ENCODE results near the gene KLHL33.

KLHL33 gene, protein sequence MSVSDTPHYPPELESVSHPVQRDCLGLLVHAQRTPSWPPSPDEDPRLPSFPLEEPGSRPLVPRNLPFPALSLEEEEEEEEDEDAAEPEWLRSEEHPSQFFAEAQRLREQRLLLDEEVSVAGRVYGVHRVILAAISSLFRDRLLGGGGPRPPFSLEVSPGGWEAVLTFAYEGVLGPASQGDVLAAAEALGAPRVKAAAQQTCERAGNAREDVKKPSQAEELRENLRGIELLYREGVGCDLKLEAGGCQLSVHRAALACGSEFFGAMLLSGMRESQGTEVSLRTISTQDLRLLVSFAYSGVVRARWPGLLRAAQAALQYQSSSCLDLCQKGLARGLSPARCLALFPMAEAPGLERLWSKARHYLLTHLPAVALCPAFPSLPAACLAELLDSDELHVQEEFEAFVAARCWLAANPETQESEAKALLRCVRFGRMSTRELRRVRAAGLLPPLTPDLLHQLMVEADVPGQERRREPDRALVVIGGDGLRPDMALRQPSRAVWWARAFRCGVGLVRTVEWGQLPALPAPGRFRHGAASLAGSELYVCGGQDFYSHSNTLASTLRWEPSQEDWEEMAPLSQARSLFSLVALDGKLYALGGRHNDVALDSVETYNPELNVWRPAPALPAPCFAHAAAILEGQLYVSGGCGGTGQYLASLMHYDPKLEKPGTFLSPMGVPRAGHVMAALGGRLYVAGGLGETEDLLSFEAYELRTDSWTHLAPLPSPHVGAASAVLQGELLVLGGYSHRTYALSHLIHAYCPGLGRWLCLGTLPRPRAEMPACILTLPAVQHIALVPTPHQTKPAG

DNA sequence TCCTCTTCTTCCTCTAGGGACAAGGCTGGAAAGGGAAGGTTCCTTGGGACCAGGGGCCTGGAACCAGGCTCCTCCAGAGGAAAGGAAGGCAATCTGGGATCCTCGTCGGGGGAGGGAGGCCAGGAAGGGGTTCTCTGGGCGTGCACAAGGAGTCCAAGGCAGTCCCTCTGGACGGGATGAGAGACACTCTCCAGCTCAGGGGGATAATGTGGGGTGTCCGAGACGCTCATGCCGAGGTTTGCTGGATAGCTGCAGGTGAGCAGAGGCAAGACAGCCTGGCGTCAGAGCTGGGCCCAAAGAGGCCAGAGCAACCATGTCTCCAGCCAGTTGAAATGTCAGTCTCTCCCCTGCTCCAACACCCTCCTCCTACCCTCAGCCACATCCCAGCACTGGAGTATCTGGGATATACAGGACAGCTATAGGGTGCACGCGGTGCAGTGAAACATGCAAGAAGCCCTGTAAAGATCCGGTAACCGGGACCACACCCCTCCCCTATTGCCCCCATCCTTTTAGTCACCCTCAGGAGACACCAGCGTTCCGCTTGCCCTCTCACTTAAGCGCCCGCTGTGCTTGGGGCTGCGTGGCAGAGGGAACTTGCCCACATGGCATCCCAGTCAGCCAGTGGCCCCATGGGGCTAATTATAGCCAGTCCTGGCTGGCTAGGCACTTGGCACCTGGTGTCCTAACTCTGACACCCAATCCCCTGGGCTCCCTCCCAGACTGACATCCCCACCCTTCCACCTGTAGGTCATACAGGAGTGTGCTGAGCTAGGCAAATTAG lies at the start of gene KLHL33:
Gene KLHL33 (minus strand): TSS at position 585 of the 781 bp plus-strand sequence. CDS start 355 bp downstream, at position 230.
- DNase-seq (ENCODE audit: low spot score), result no peak

DNA sequence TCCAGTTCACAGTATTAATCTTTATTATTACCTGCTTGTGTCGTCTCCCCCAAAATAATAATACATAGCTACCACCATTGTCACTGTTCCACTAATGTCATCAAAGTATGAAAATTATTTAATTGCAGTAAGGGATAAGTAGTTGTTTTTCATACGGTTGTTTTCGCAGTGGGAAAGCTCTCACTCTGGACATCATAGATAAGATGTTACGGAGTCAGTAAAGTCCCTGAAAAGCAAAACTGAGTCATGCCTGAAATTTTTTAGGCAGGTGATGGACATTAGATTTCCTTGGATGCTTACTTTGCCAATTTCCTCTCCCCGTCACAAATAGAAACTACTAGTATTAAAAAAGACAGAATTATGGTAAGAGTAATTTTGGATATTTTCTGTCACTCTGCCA lies 46.4 kb upstream of the KLHL33 start:
- no peak for DNase-seq (ENCODE audit: low spot score)

DNA sequence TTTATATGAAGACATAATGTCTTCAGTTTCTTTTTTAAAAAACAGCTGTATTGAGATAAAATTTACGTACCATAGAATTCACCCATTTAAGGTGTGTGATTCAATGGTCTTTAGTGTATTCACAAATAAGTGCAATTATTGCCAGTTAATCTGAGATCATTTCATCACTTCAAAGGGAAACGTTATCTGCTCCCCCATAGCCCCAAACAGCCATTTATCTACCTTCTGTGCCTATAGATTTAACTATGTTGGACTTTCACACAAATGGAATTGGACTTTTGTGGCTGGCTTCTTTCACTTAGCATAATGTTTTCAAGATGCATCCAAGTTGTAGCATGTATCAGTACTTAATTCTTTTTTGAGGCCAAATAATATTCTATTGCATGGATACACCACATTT lies 42.9 kb upstream of the KLHL33 start:
- no peak for DNase-seq (ENCODE audit: low spot score)

DNA sequence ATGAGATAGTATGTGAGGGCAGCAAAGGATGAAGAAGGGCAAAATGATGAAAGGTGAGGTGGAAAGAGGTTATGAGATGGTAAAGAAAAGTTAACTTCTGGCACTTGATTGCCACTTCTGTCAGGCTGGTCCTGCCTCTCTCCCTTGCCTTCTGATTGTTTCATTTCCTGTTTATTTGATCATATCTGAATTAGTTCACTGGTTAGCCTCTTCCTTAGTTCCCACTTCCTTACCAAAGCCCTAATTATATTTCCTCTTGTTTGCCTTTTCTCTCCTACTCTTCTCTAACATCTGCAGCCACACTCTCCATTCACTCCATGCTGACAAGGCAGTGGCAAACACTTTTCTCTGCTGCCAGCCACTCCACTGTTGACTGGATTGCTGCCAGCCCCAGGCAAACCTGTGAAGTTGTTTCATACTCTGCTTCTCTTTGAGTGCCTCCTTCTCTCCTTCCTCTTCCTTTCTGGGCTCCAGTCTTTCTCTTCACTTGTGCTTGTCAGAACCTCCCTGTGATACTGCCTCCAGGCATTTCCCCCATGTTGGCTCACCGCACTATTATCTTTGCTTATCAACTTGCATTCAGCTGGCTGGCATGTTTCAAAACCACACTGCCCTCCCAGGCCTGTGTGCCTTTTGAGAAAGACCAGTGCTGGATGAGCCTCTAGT lies 41.4 kb upstream of the KLHL33 start:
- no peak for DNase-seq (ENCODE audit: low spot score)

DNA sequence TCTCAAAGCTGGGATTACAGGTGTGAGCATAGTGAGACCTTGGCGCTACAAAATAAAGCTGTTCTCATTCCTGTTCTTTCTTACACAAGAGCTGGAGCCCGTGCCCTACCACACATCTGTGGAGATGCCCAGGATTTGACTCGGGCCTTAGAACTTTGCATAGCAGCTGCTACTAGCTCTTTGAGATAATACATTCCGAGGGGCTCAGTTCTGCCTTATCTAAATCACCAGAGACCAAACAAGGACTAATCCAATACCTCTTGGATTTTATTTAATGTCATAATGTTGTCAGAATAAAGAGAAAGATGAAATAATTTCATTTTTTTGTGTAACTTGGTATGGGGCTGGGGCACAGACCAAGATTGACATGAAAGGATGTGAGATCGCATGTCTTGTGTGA lies 40.8 kb upstream of the KLHL33 start:
- DNase-seq (ENCODE audit: low spot score), result no peak

DNA sequence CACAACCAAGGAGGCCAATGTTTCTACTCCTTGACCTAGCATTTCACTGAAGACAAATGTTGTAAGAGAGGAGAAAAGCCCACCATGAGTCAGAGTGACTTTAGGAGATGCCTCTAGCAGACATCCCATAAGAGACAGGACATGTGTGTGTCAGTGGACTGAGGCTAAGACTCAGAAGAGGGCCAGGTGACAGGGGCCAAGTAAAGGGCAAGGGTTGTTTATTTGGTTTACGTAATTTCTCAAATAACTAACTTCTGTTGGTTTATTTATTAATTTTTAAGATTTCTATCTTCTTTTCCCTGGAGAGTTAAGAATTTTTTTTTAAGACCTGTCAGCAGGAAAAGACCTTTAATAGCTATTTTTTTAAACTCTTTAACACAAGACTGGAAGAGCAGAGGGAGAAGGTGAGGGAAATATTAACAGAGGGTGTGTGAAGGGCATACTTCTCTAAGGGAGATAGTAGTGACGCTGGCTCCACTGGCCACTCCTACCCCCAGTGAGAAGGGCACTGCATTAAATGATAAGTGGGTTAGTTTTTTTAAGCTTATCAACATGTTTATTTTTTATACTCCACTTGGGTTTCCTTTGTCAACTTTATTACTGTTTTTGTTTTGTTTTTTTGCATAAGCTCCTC lies 36.7 kb upstream of the KLHL33 start:
- DNase-seq (ENCODE audit: low spot score), result no peak

DNA sequence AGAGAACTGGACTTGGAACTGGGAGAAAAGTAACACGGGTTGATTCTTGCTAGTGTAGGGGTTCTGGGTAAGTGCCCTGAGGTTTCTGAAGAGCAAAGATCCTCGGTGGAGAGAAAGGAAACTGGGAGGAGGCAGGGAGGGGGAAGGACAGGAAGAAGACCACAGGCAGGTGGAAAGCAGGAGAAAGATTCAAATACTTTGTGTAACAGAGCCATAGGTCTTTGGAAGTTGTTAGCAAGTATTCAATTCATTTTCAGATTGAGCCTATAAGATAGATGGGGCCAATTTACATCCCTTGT lies 34.6 kb upstream of the KLHL33 start:
- no peak for DNase-seq (ENCODE audit: low spot score)

DNA sequence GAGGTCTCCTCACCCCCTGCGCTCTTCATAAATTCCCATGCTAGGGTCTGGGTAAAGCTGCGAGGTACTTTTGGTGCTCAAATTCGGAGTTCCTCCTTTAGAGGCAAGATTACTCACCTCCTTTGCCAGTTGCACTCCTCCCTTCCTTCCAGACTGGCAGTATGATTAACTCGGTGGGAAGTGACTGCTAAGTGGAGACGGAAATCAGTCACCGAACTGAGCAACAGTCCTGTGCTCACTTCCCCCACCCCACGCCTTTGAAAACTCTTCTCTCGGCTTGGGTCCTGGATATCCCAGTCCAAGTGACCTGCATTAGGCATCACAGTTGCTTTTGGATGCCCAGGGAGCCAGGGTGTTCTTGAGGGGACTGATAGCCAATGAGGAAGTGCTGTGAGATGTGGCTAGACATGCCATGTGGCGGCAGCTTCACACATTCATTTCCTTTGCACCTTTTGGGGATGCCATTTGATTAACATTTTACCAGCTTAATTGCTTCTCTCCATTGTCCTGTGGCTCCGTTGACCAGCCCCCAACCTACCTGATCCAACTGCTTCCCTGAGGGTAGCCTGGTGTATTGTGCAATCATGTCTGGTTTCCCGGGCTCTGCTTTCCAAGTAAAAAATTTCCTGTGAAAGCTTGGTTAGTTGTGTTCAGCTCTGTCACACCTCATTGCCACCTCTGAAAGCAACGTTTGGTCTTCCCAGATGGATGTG lies 34.1 kb upstream of the KLHL33 start:
- DNase-seq (ENCODE audit: low spot score), result no peak

DNA sequence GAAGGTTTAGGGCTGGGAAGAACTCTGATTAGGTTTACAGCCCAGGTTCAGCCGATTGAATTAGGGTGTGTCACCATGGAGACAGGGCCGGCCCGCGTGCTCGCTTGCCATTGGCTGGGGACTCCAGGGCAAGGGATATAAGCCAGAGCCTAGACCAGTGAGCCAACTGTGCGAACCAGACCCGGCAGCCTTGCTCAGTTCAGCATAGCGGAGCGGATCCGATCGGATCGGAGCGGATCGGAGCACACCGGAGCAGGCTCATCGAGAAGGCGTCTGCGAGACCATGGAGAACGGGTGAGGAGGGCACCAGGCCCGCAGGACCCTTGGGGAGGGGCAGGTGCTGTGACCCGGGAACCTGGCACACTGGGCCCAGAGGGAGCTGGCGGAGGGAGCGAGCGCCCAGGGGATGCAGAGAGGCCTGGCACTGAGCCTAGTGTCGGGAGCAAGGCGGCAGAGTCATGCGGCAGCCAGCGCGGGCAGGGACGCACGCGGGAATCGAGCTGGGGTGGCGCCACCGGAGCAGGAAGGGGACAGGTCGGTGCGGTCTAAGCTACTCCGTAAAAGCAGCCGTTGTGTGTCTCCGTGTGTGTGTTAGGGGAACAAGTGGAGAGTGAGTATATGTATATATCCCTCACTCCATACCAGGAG lies 33.4 kb upstream of the KLHL33 start, which contains the start of gene PNP:
Gene PNP (plus strand): TSS at position 165 of the 648 bp plus-strand sequence. CDS start 119 bp downstream, at position 284.
- DNase-seq (ENCODE audit: low spot score), result peak; percentile 85

DNA sequence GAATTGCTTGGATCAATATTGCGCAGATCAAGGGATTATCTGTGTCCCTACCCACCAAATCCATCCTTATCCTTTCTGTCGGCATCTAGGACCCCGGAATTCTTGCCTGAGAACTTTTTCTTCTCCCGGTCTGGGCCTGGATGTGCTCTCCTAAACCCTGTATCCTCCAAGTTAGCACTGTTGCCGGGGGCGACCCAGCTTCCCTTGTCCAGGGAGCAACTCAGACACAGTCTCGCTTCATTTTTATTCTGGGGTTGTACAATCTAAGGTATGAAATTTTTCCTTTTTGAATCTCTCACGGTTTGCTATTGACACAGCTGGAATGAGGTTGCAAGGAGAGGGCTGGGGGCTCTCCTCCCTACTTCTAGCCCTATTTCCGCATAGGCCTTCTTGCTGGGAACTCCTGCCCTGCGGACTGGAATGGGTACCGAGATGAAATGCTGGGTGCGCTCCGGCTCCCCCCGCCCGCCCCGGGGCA lies 32.8 kb upstream of the KLHL33 start:
- no peak for DNase-seq (ENCODE audit: low spot score)

DNA sequence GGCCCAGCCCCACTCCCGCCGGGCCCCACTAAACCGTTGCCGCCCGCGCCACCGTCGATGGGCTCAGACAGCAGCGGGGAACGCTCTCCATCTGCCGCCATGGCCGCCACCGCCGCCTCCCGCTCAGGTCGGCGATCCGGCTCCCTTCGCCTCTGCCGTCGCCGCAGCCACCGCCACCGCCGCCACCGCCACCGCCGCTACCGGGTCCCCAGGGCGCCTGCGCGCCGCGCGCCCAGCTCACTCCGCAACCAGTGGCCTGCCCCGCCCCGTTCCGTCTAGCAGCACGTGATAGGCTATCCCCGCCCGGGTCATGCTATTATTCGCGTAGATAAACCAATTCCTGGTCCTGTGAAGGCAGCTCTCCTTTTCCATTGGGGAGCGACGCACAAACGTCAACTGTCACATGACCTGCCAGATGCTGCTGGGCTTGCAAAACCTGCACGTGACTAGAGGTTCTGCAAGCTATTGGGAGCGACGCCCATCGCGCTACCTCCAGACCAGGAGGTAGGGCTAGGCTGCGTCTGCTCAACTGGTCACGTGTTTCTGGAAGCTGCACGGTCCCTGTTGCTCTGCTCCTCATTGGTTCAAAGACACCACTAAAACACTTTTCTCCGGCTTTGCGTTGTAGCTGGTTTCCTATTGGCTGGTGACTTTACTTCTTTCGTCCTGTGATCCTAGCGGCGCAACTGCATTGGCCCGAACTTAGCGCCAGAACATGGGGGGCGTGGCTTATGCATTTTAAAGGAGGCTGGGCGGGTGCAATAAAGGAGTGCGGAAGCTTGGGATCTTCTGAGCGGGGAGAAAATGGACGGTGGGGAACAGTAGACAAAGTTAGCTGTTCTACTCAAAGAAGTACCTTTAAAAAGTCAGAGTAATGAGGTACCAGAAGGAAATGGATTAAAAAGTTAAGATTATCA lies 25.5 kb upstream of the KLHL33 start, which contains the start of gene PIP4P1:
Gene PIP4P1 (minus strand): TSS at position 210 of the 917 bp plus-strand sequence. CDS start 109 bp downstream, at position 101.
- peak; percentile 90 for DNase-seq (ENCODE audit: low spot score)

DNA sequence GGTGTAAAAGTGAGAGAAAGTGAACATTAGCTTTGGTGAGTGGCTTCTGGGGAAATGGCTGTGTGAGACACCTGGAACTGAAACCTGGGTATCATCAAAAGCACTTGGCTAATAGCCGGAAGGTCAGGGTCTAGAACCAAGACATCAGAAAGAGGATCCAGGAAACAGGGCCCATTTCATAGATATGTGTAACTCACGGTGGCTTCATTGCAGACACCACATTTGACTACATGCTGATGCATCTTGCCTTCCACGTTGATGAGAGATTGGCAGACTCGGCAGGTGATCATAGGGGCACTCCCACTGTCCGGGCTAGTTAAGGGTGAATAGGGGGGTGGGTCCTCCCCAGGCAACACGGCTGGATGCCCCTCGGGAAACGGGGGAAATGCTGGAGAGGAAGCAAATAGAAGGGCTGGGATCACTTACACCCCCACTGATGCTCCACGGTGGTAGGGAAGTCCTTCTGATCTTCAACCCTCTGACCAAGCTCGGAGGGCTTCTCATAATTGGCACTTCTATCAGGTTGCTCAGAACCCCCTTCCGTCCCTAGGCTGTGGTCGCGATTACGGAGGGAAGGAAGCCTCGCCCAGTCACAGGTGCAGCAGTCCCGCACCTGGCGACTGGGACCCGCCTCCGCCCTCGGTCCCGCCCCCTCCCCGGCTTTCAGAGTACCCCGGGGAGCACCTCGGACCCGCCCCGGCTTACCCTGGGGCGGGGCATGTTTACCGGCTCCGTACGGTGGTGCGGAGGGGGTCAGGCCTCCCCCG lies 24.7 kb upstream of the KLHL33 start:
- no peak for DNase-seq (ENCODE audit: low spot score)

DNA sequence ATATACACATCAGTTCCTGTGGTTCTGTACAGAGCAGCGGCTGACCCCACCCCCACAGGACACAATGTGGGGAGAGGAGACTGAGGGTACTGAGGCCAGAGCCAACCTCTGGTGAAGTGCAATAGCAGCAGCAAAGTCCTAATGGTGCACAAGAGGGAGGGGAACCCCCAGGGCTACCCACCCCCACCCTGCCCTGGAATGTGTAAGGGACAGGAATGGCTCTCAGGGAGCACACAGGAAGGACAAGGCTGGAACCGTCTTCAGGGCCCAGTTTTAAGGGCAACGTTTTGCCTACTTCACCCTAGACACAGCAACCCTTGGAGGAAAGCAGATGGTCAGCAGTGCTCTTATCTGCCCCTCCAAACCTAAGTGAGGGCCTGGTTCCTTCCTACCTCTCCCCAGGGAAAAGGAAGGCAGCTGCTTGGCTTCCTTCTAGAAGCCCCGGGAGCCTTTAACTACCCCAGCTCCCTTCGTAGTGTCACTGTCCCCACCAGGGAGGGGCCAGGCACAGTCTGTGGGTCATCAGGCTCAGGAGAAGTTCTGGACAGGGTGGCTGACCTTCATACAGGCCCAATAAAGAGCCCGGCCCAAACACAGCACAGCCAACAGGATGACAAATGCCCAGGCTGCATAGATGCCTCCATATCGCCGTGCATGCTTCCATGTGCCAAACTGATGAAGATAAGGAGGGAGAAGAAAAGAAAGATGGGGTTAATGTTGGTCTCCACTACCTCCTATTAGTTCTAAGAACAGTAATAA lies 22.2 kb upstream of the KLHL33 start:
- DNase-seq (ENCODE audit: low spot score), result no peak

DNA sequence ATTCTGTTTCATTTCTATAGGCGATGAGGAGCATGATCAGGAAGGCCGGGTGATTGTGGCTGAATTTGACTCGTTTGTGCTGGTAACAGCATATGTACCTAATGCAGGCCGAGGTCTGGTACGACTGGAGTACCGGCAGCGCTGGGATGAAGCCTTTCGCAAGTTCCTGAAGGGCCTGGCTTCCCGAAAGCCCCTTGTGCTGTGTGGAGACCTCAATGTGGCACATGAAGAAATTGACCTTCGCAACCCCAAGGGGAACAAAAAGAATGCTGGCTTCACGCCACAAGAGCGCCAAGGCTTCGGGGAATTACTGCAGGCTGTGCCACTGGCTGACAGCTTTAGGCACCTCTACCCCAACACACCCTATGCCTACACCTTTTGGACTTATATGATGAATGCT lies 21.0 kb upstream of the KLHL33 start:
- no peak for DNase-seq (ENCODE audit: low spot score)

DNA sequence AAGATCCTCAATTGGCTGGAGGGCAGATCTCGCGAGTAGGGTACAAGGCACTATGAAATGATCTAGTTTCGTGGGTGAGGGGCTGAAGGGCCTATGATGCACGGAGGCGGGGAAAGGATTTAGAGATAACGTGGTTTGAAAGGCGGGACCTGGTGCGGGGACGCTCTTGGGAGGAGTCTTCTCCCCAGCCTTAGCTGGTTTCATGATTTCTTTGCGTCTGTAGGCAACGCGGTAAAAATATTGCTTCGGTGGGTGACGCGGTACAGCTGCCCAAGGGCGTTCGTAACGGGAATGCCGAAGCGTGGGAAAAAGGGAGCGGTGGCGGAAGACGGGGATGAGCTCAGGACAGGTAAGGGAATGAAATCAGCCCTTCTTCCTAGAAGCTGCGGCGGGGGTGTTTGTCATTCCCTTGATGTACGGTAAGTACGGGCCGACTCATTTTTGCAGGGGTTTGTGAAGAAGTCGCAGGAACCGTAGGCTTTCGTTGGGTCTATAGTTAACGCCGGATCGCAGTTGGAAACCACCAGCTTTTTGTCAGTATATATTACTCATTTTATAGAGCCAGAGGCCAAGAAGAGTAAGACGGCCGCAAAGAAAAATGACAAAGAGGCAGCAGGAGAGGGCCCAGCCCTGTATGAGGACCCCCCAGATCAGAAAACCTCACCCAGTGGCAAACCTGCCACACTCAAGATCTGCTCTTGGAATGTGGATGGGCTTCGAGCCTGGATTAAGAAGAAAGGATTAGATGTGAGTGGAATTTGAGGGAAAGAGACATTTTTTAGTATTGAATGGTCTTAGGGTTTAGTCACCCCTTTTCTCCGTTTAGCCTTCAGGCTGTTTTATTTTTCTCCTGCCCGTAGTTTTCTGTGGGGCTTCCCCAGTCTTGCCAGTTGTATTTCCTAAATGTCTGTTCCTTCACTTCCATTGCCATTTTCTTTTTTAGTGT lies 19.7 kb upstream of the KLHL33 start:
- DNase-seq (ENCODE audit: low spot score), result peak; percentile 70
